Right lobe of liver (tissue), 6 donors: ENCODE data around the gene NT5C3A. TPM values are rescaled to one million over a fixed set of nuclear protein-coding genes. Genes with fewer than 3 reads are reported as not detected.
A peak's percentile ranks its signal among the peaks of the same experiment; 100 is the strongest.
"Not testable (repeated sequence)": the region's sequence is repeated elsewhere in the genome, so short reads cannot be mapped to it uniquely, and the experiment has no call there.

ENCODE experiments used
- ATAC-seq, 4 donors: fragments of 200-7000 bp; cut with Tn5 transposase; one replicate each; pipeline ENCODE4 v1.9.1; 2020; ENCODE audit warnings: mild to moderate bottlenecking in 4 of 4, moderate library complexity in 4 of 4
- DNase-seq, 3 donors: peaks; one replicate each; pipeline ENCODE4 v3.0.0-alpha.2; 2020
- H3K27ac ChIP-seq, 3 donors: fragments of 200-600 bp; one replicate each; pipeline ENCODE4 v1.8.0; 2022
- H3K27me3 ChIP-seq, 2 donors: fragments of 200-600 bp; one replicate each; pipeline ENCODE4 v1.8.0; 2022
- H3K36me3 ChIP-seq, 4 donors: fragments of 200-600 bp; sonication (generic) in 1 of 4; one replicate each; pipeline versions ENCODE4 v1.5.1 to v1.8.0; 2017 to 2022; ENCODE audit warnings: control low read depth in 1 of 4
- H3K4me1 ChIP-seq, 4 donors: fragments of 200-600 bp; sonication (generic) in 1 of 4; one replicate each; pipeline versions ENCODE4 v1.5.1 to v1.8.0; 2017 to 2022; ENCODE audit warnings: control low read depth in 1 of 4
- H3K4me3 ChIP-seq, 3 donors: fragments of 200-600 bp; one replicate each; pipeline ENCODE4 v1.8.0; 2022
- H3K9me3 ChIP-seq, 4 donors: fragments of 200-600 bp; sonication (generic) in 1 of 4; one replicate each; pipeline versions ENCODE4 v1.5.1 to v1.8.0; 2017 to 2022; ENCODE audit warnings: control low read depth in 1 of 4
- CTCF ChIP-seq, 4 donors: fragments of 200-600 bp in 3 of 4; fragments of 450-650 bp in 1 of 4; IDR thresholded peaks; one replicate each; pipeline versions ENCODE4 v1.5.1 to v1.8.0; 2016 to 2022; ENCODE audit warnings: antibody characterized with exemption in 4 of 4, mild to moderate bottlenecking in 2 of 4
- POLR2A ChIP-seq: fragments of 450-650 bp; IDR thresholded peaks from one replicate; pipeline ENCODE4 v1.6.1; 2017; ENCODE audit warnings: antibody characterized with exemption, mild to moderate bottlenecking
- WGBS: methylation state at CpG from one replicate; pipeline ENCODE4 v1.1.6; 2018; ENCODE audit warnings: low coverage, low lambda C conversion rate; ENCODE audit not compliant: insufficient coverage; ENCODE audit errors: missing lambda C conversion rate; 5-methylcytosine and 5-hydroxymethylcytosine counted together
- intact Hi-C, 2 donors: fragments of 100-400 bp; cut with DNase I; formaldehyde crosslinking; loops; one replicate each; pipeline versions ENCODE4 v1.11.2 to v1.14.1; 2022
- total RNA-seq, 6 experiments: library from RNA; depleted of rRNA in 2 of 6; stranded (reverse); fragments of >200 nt in 2 of 6; fragmentation: NEBNext Ultra II Directional in 3 of 6; extraction: Animal tissue kit (Norgen Biotek cat#: 25700) in 3 of 6; gene quantifications; one replicate each; pipeline versions ENCODE4 v1.1.0 to v1.2.4, GENCODE V29; 2016 to 2023
- donor health status: DM: no; HTN: yes; CAD: no.
- donor health status: DM: no; HTN: no; CAD: no.
- donor health status: DM: no; HTN: no; CAD: no.
- donor health status: DM: no; HTN: yes; CAD: no.
- donor health status: DM: no; HTN: yes; CAD: no.

NT5C3A gene
- total RNA-seq, 6 experiments from 2014 or later: 7.7 to 26.7 (median 11.0) TPM

DNA sequence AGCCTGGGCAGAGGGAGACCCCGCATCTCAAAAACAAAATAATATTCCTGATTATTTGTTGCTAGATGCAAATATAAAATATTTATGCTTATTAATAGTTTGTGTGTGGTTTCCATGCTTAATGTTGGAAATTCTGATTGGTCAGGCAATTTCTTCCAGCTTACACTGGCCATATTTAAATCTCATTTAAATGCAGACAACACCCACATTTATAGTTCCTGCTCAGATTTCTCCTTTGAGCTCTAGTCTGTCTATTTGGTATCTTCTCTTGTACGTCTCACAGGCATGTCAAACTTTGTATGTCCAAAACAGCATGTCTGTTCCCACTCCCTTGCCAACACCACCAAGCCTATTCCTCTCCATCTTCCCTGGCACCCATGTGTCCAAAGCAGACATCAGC, 52.8 kb downstream of the NT5C3A start:
- Histone ChIP-seq H3K27me3 (no peaks in the 10 kb centered on the region), H3K27ac (no peak overlapping the region), H3K4me1 (no peaks in the 10 kb centered on the region), H3K9me3 (no peaks in the 10 kb centered on the region), H3K36me3 (peaks cover 0 to 19% (median 4%) of the 10 kb centered on the region in 4 donors), H3K4me3 (no peak overlapping the region)
- DNase-seq (no peak), ATAC-seq (no peak)
- intact Hi-C loops: no loop called here
- WGBS: 100% methylated on average over 1 of the region's 2 CpGs
- TF ChIP-seq CTCF (IDR thresholded peaks at IDR 0.05) (no peak), POLR2A (no peak)

DNA sequence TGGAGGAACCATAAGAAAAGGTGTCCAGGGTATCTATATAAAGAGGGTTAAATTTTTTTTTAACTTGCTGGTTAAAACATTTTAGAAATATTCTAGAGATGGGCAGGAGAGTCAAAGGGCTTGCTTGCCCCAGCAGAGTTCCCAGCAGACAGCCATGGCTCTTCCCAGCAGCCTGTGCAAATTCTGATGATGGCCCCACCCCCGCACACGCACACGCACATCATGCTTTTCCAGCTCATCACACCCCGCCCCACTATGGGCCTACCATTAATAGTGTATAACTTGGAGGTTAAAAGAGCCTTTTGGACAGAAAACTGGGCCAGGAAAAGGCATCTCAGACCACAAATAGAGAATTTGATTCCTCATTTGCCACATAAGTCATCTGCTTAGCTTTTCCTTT, 56.9 kb downstream of the NT5C3A start:
- ATAC-seq: peak in 2 of 4 donors; percentile 19 to 39
- H3K9me3 ChIP-seq, H3K4me1 ChIP-seq, H3K27ac ChIP-seq, H3K36me3 ChIP-seq, DNase-seq, H3K27me3 ChIP-seq, intact Hi-C loops, H3K4me3 ChIP-seq: not testable (repeated sequence)
- no CpG with 5 or more reads among the region's 4 CpGs for WGBS

DNA sequence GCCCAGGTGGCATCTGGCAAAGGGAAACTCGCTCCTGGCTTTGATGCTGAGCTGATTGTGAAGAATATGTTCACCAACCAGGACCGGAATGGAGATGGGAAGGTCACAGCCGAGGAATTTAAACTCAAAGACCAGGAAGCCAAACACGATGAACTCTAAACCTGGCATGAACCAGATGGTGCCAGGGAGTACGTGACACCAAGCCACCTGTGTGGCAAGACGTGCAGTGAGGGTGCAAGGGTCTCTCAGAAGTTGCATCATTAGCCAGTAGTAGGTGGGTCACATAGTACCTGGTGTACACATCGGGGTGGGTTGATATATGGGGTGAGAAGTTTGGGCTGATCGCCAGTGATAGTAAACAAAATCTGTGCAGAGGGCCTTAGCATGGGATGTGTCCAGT, 57.4 kb downstream of the NT5C3A start:
- H3K27ac ChIP-seq, H3K4me1 ChIP-seq, intact Hi-C loops, H3K36me3 ChIP-seq, H3K27me3 ChIP-seq, H3K9me3 ChIP-seq, H3K4me3 ChIP-seq: not testable (repeated sequence)
- 20% methylated on average over 5 of the region's 8 CpGs for WGBS
- DNase-seq: peak in 2 of 3 donors; percentile 61 to 68
- peak; percentile 71 to 91 (median 90) for ATAC-seq

DNA sequence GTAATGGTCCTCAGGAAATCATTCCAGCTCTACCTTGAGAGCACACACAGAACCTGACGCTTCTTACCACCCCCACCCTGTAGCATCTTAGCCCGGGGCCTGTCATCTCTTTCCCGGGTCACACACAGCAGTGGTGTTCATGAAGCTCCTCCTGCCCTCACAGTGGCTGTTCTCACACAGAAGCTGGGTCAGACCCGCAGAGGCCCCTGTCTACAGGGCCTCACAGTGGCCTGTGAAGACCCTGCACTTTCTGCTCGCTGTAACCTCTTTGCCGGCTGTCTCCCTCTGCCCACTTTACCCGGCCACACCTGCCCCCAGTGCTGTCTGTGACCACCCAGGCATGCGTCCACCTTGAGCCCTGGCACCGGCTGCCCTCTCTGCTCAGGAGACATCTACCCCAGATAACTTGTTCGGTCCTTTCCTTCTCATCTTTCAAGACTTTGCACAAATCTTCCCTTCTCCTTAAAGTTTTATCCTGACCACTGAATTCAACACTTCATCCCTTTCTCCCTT, 58.4 kb downstream of the NT5C3A start:
- H3K4me3 ChIP-seq, H3K9me3 ChIP-seq, intact Hi-C loops, H3K4me1 ChIP-seq, H3K36me3 ChIP-seq, H3K27ac ChIP-seq, H3K27me3 ChIP-seq, DNase-seq, ATAC-seq: not testable (repeated sequence)
- 93% methylated on average over 5 of the region's 10 CpGs for WGBS

DNA sequence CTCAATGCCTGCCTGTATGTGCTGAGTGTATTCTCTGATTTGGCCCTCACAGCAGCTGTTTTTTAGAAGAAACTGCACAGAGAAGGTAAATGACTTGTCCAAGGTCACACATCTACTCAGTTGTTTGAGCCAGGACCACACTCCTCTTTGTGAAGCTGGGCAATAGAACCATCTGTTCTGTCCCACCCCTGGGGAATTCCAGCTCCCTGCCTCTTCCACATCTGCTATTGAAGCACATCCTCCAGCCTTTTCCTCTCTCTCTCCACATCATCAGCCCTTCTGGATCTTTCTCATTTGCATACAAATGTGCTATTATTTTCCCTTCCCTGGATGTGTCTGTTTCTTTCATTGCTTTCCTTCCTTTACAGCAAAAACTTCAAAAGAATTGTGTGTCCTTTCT, 59.5 kb downstream of the NT5C3A start:
- DNase-seq, H3K4me1 ChIP-seq, H3K9me3 ChIP-seq, intact Hi-C loops, H3K4me3 ChIP-seq, H3K27ac ChIP-seq, ATAC-seq, H3K27me3 ChIP-seq, H3K36me3 ChIP-seq: not testable (repeated sequence)

DNA sequence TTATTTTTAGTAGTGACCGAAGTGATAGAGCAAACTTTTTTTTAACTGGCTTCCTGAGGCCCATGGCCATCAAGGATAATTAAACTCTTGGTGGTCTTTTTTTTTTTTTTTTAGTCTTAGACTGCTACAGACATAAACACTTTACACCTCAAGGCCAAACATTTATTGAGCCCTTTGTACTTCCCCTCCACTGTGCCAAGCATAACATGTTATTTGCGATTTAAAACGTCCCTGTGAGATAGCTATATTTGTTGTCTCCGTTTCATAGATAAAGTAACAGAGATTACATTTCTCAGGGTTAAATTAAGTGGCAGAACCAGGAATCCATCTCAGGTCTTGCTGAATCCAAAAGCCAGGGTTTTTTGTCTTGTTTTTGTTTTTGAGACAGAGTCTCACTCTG, 63.2 kb downstream of the NT5C3A start:
- H3K27ac ChIP-seq, H3K27me3 ChIP-seq, DNase-seq, H3K4me3 ChIP-seq, intact Hi-C loops, H3K9me3 ChIP-seq, H3K4me1 ChIP-seq, H3K36me3 ChIP-seq: not testable (repeated sequence)
- WGBS: 24% methylated on average over 4 of the region's 4 CpGs
- ATAC-seq: peak in 3 of 4 donors; percentile 17 to 58 (median 46)

GRCh38 chr7:32998361-32999171, 64.0 kb downstream of the NT5C3A start:
- H3K4me3 ChIP-seq, H3K27ac ChIP-seq, H3K9me3 ChIP-seq, H3K4me1 ChIP-seq, H3K27me3 ChIP-seq, H3K36me3 ChIP-seq, intact Hi-C loops: not testable (repeated sequence)
- peak; percentile 67 to 85 (median 83) for ATAC-seq
- peak in 1 of 3 donors; percentile 27 for DNase-seq
- 43% methylated on average over 13 of the region's 14 CpGs for WGBS

DNA sequence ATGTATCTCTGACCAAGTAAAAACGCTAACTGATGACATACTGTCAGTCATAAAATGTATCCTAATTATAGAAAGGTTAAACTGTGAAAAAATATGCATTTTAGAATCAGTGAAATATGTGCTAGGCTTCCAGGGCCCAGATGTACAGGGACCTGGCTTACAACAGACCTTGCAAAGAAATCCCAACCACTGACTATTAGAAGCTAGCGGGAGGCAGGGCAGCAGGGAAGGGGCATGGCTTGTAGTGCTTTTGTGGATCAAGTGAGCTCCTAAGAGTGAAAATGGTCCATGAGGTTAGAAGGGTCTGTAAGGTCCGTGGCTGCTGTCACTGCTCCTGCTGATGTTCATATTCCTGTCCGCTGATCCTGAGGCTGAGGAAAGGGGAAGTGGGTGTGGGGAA, 64.6 kb downstream of the NT5C3A start:
- H3K27ac ChIP-seq, H3K36me3 ChIP-seq, H3K4me3 ChIP-seq, H3K9me3 ChIP-seq, intact Hi-C loops, H3K4me1 ChIP-seq, DNase-seq, ATAC-seq, H3K27me3 ChIP-seq: not testable (repeated sequence)
- WGBS: 66% methylated on average over 2 of the region's 4 CpGs

DNA sequence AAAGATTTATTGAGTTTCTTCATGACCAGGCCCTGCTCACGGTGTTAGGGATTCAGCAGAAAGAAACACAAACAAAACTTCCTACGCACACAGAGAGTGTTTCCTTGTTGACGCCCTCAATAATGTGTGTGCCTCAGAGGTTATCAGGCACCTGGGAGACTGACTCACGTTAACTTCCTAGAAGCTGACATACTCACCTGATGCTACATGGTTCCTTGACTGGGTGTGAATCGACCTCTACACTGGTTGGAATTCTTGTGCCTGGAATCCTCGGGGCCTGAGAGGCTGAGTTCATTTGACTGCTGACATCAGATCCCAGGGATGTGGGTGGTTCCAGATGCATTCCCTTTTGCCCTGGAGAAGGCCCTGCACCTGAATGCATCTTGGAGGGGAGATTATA, 69.8 kb downstream of the NT5C3A start:
- DNase-seq: not testable (repeated sequence)
- peak in 1 of 4 donors; percentile 34 for ATAC-seq

GRCh38 chr7:32991975-32992700, 70.4 kb downstream of the NT5C3A start:
- H3K27me3 ChIP-seq, intact Hi-C loops, H3K4me3 ChIP-seq, H3K9me3 ChIP-seq, DNase-seq, H3K27ac ChIP-seq, ATAC-seq, H3K36me3 ChIP-seq, H3K4me1 ChIP-seq: not testable (repeated sequence)
- 52% methylated on average over 4 of the region's 9 CpGs for WGBS

More for the DNA sequence above, 69.8 kb downstream of the NT5C3A start:
- H3K9me3 ChIP-seq, H3K36me3 ChIP-seq, H3K4me1 ChIP-seq, intact Hi-C loops, H3K4me3 ChIP-seq, H3K27me3 ChIP-seq, H3K27ac ChIP-seq: not testable (repeated sequence)
- WGBS: 63% methylated on average over 4 of the region's 6 CpGs
